GM21447 (cell line): ENCODE data around the gene PLCL2.
"Not testable (repeated sequence)": the region's sequence is repeated elsewhere in the genome, so short reads cannot be mapped to it uniquely, and the experiment has no call there.

Experiments used
- ATAC-seq: cut with Tn5 transposase; IDR thresholded peaks from one replicate; pipeline ENCODE4 v1.9.1; 2021; ENCODE audit not compliant: unreplicated experiment

Gene PLCL2

GRCh38 chr3:17065881-17066280, 181.1 kb downstream of the PLCL2 start:
- ATAC-seq = no peak

DNA sequence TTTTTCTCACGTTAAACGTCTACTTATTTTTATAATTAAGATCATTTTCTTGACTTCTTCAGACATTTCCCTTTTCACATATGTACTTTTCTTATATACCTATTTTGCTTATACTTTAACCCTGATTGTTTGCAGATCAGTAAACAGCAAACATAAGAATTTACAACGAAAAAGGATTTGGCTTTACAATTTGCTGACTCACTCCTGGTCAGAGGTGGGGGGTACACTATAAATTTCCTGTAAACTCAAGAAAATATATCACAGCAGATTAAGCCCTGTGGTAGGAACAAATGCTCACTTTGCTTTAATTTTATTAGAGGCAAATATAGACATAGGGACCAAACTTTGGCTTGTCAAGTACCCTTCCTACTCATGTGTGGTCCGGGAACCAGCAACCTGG, 185.0 kb downstream of the PLCL2 start:
- no peak for ATAC-seq

- ATAC-seq = no peak
Observed at GRCh38 chr3:17070161-17070959, 185.6 kb downstream of the PLCL2 start.

GRCh38 chr3:17074559-17074958, 189.8 kb downstream of the PLCL2 start:
- ATAC-seq = no peak

DNA sequence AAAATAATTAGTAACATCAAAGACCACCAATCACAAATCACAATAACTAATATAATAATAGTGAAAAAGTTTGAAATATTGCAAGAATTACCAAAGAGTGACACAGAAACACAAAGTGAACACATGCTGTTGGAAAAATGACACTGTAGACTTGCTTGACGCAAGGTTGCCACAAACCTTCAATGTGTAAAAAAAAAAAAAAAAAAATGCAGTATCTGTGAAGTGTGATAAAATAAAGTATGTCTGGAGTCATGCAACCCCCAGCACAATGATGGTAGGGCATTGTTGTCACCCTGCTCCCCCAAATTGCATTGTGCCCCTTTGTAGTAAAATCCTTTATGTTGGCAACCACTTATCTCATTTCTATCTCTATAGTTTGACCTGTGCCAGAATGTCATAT, 190.6 kb downstream of the PLCL2 start:
- no peak for ATAC-seq

DNA sequence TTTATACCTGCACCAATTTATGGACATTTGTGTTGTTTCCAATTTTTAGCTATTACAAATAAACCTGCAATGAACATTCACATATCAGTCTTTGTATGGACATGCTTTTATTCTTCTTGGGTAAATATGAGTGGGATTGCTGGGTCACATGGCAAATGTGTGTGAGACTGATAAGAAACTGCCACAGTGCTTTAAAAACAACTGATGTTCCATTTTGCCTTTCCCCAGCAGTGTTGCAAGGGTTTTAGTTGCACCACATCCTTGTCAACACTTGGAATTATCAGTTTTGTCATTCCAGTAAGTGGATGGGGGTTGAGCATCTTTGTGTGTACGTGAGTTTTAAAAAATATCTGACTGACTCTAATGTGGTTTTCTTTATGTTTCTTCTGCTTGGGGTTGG, 191.2 kb downstream of the PLCL2 start:
- ATAC-seq = no peak

- ATAC-seq = no peak
Observed at GRCh38 chr3:17076940-17077605, 192.3 kb downstream of the PLCL2 start.

DNA sequence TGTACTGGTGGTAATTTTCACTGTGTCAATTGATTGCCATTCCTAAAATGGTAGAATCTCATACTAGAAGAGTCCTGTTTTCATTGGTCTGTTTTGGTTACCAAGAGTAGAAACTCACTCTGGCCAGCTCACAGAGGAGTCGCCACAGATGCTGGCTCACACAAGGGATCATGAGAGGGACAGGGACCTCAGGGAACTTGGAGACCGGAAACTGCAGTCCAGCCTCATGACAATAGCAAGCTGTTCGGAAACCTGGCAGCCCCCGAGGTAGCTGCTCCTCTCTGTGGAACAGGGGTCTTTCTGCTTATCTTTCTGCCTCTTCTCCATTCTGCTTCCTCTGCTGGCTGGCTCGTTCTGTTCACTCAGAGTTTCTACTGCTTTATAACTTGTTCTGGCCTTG, 192.9 kb downstream of the PLCL2 start:
- ATAC-seq = no peak

DNA sequence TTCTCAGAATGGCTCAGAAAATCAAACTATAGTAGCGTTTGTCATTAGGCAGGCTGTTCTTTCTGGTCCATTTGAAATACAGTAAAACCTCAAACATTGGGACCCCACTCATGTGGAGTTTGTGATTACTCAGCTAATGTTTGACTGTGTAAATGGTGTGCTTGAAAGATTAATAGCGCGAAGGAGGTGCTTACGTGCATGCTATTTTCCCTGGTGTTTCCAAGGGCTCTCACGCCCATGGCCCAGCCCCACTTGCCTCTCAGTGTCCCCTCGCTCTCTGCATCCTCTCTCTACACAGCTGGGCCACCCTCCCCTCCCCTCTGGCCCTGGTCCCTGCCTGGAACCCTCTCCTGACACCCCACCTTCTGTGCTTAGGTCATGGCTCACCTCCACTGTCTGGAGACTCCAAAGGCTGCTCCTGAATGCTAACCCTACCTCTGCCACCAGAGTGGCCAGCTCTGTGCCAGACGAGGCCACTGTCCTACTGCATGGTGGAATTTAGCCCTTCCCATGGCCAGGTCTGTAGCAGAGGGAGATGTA, 194.2 kb downstream of the PLCL2 start:
- no peak for ATAC-seq

GRCh38 chr3:17079933-17080332, 195.2 kb downstream of the PLCL2 start:
- no peak for ATAC-seq

DNA sequence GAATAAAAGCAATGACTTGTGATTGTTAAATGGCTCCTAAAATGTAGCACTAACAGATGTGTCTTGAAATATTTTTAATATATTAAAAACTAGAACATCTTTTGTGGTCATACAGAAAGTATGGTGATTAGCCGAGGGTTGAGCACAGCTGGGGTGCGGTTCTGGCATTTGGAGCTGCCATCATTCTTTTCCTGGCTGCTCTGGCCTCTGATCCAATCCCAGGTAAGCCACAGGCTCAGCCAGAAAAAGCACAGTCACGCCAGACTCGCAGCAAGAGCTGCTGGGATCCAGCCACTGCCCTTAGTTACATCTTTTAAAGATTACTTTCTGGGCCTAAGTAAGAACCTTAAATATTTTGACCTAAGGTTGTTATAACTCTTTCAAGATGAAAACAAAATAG, 196.8 kb downstream of the PLCL2 start:
- ATAC-seq = no peak

DNA sequence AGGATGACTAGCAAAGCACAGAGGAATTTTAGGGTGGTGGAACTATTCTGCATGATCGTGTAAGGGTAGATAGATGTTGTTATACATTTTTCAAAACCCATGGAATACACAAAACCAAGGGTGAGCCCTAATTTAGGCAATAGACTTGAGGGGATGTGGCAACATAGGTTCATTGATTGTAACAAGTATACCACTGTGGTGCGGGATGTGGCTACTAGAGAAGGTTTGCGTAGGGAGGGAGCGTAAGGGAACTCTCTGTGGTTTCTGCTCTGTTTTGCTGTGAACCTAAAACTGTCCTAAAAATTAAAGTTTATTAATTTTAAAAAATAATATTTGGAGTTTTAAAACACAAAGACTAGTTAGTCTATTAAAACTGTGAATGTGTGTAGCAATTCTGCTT, 202.8 kb downstream of the PLCL2 start:
- ATAC-seq = no peak

DNA sequence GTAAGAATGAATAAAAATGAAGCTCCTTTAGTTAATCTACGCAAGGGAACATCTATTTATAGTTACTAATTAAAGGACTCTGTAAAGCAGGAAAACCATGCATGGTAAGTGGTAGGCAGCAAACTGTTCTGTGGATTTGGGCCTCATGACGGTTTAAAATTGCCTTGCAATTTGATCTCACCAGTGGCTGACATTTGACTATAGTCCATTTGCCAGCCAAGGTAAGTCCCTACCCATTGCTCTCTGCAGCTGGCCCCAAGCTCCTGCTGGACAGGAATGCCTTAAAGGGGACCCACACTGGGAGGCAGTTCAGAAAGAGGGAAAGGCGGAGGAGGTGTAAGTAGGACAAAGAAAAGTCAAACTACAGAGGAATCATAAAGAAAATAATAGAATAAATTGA, 203.3 kb downstream of the PLCL2 start:
- no peak for ATAC-seq

- no peak for ATAC-seq
Observed at GRCh38 chr3:17088602-17089313, 204.0 kb downstream of the PLCL2 start.

GRCh38 chr3:17089314-17089700, 204.6 kb downstream of the PLCL2 start:
- ATAC-seq = no peak

- no peak for ATAC-seq
Observed at GRCh38 chr3:17090280-17090983, 205.7 kb downstream of the PLCL2 start.

DNA sequence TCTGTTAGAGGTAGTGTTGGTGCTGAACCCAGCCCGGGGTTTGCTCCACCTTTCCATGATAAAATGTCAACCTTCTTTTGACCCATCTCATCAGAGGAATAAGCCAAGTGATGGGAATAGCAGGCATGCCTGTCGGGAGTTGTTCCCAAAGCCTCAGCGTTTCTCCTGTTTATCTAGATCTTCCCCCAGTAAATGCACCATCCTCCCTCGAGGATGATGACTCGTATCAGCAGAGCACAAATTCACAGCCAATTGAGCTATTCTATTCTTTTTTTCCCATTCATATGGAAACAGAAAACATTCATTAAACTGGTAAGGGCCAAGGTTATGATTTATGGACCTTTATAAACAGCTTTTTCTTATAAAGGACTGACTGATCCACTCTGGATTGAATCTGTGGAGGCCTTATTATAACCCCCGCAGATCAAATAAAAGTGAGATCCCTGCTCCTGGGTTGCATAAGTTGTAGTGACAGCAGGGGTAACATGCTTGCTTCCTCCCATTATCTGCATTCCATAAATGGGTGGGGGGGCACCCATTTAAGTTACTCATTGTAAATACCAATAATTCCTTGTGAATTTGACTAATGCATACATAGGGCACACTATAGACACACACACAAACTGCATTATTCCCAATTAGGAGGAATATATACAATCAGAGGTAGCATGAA, 207.3 kb downstream of the PLCL2 start:
- ATAC-seq = no peak

GRCh38 chr3:17092583-17092933, 207.8 kb downstream of the PLCL2 start:
- no peak for ATAC-seq

DNA sequence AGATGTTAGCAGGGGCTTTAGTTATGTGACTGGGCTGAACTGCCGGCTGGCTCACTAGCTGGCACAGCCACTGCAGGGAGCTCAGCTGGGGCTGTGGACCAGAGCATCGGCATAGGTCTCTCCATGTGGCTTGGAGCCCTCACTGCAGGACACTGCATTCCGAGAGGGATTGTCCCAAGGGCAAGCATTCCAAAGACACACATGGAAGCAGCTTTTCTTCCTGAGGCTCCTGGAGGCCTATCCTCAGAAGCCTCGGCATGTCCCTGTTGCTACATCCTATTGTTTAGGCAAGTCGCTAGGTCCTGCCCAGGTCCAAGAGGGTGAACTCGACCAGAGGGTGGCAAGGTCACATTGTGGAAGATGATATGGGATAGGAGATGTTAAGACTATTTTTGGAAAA, 209.8 kb downstream of the PLCL2 start:
- ATAC-seq = no peak

DNA sequence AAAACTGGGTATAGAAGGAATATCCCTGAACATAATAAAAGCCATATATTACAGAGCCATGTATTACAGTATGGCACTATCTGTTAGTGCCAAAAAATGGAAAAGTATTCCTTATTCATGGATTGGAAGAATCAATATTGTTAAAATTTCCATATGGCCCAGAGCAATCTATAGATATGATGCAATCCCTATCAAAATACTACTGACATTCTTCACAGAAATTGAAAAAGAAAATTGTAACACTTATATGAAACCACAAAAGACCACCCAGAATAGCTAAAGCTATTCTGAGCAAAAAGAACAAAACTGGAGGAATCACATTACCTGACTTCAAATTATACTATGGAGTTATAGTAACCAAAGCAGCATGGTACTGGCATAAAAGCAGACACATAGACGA, 218.8 kb downstream of the PLCL2 start:
- ATAC-seq = no peak

GRCh38 chr3:17106801-17107200, 222.0 kb downstream of the PLCL2 start:
- not testable (repeated sequence) for ATAC-seq
